ENCODE results near the gene DOCK10. TPM values are rescaled to one million over a fixed set of nuclear protein-coding genes. Genes with fewer than 3 reads are reported as not detected.

Gene DOCK10
- total and polyA plus RNA-seq, 2 donors (not counting 1 experiment from before 2014, with no cell fraction given): 20.8 to 26.3 TPM

DNA sequence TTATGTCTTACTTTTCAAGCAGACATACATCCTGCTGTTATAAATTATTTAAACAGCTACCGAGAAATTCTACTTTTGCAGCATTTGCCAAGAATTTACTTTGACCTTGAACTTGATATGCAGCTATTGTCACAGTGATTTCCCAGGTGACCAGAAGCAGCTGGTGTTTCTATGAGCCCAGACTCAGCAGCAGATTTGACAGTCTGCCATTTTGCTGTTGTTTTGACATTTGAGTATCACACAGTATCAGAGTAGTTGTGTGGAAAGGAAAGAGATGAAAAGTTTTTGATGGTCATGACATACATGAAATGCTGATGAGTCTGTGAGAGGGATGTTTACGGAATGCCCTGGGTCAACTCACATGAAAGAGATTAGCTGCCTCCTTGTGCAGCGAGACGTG is 319.5 kb downstream of the DOCK10 start:
- Histone ChIP-seq H4K20me1 (ENCODE audit: control insufficient read depth, extremely low read depth, insufficient read depth, low read length) (no peaks in the 10 kb centered on the region), H3K79me2 (ENCODE audit: control insufficient read depth, insufficient read depth, low read length) (no peaks in the 10 kb centered on the region), H2AFZ (ENCODE audit: low read length) (no peak overlapping the region), H3K4me2 (ENCODE audit: extremely low read depth, insufficient read depth, low read length) (no peak overlapping the region), H3K4me1 (ENCODE audit: control insufficient read depth, extremely low read depth, insufficient read depth, low read length) (no peaks in the 10 kb centered on the region), H3K27me3 (ENCODE audit: control insufficient read depth, insufficient read depth, low read length) (no peaks in the 10 kb centered on the region), H3K9ac (ENCODE audit: insufficient read depth, low read length) (no peak overlapping the region), H3K9me3 (ENCODE audit: control insufficient read depth, insufficient read depth, low read depth, low read length) (no peaks in the 10 kb centered on the region), H3K4me3 (replicated peaks in 1 of 4; ENCODE audit: control extremely low read depth in 1 of 4, insufficient read depth in 1 of 4, low read depth in 3 of 4, low read length in 4 of 4) (no peak overlapping the region), H3K36me3 (ENCODE audit: control insufficient read depth, insufficient read depth, low read length) (no peaks in the 10 kb centered on the region), H3K27ac (ENCODE audit: insufficient read depth, low read length) (no peak overlapping the region)
- TF ChIP-seq EZH2 (IDR thresholded peaks at IDR 0.05; ENCODE audit: low read length, missing control alignments): no peak
- TF ChIP-seq, protein P1, sequence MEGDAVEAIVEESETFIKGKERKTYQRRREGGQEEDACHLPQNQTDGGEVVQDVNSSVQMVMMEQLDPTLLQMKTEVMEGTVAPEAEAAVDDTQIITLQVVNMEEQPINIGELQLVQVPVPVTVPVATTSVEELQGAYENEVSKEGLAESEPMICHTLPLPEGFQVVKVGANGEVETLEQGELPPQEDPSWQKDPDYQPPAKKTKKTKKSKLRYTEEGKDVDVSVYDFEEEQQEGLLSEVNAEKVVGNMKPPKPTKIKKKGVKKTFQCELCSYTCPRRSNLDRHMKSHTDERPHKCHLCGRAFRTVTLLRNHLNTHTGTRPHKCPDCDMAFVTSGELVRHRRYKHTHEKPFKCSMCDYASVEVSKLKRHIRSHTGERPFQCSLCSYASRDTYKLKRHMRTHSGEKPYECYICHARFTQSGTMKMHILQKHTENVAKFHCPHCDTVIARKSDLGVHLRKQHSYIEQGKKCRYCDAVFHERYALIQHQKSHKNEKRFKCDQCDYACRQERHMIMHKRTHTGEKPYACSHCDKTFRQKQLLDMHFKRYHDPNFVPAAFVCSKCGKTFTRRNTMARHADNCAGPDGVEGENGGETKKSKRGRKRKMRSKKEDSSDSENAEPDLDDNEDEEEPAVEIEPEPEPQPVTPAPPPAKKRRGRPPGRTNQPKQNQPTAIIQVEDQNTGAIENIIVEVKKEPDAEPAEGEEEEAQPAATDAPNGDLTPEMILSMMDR (conservative IDR thresholded peaks at IDR 0.05 in 1 of 2, IDR thresholded peaks at IDR 0.05 in 1 of 2; ENCODE audit: low read depth in 1 of 2, low read length in 2 of 2): no peak
- no peak for DNase-seq (ENCODE audit: low read depth in 2 of 2)

DNA sequence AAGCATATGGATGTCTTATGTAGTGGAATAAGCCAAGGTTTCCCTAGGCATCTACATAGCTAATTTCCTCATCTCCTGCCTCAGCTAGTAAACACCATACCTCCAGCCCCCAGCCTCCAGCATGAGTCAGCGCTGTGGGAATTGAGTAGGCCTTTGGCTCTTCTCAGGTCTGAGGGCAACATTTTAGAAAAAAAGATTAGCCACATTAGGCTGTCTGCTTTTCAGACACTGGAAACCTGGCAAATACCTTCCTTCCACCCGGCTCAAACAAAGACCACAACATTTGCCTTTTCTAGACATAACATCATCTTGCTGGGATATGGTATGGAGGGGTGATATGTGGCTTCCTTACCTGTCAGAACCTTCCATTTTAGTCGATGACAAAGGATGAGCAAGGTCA is 320.0 kb downstream of the DOCK10 start:
- H3K79me2 ChIP-seq (ENCODE audit: control insufficient read depth, insufficient read depth, low read length): no peaks in the 10 kb centered on the region
- peak in 1 of 2 donors; percentile 81 for DNase-seq (ENCODE audit: low read depth in 2 of 2)
- no peak overlapping the region for H2AFZ ChIP-seq (ENCODE audit: low read length)
- no peaks in the 10 kb centered on the region for H3K4me1 ChIP-seq (ENCODE audit: control insufficient read depth, extremely low read depth, insufficient read depth, low read length)
- no peaks in the 10 kb centered on the region for H3K36me3 ChIP-seq (ENCODE audit: control insufficient read depth, insufficient read depth, low read length)
- H3K9ac ChIP-seq (ENCODE audit: insufficient read depth, low read length): no peak overlapping the region
- H3K27ac ChIP-seq (ENCODE audit: insufficient read depth, low read length): no peak overlapping the region
- no peaks in the 10 kb centered on the region for H4K20me1 ChIP-seq (ENCODE audit: control insufficient read depth, extremely low read depth, insufficient read depth, low read length)
- H3K4me2 ChIP-seq (ENCODE audit: extremely low read depth, insufficient read depth, low read length): no peak overlapping the region
- no peaks in the 10 kb centered on the region for H3K27me3 ChIP-seq (ENCODE audit: control insufficient read depth, insufficient read depth, low read length)
- no peak overlapping the region for H3K4me3 ChIP-seq (replicated peaks in 1 of 4; ENCODE audit: control extremely low read depth in 1 of 4, insufficient read depth in 1 of 4, low read depth in 3 of 4, low read length in 4 of 4)
- TF ChIP-seq EZH2 (IDR thresholded peaks at IDR 0.05; ENCODE audit: low read length, missing control alignments): no peak
- TF ChIP-seq, protein P1 (conservative IDR thresholded peaks at IDR 0.05 in 1 of 2, IDR thresholded peaks at IDR 0.05 in 1 of 2; ENCODE audit: low read depth in 1 of 2, low read length in 2 of 2): no peak
- no peaks in the 10 kb centered on the region for H3K9me3 ChIP-seq (ENCODE audit: control insufficient read depth, insufficient read depth, low read depth, low read length)

DNA sequence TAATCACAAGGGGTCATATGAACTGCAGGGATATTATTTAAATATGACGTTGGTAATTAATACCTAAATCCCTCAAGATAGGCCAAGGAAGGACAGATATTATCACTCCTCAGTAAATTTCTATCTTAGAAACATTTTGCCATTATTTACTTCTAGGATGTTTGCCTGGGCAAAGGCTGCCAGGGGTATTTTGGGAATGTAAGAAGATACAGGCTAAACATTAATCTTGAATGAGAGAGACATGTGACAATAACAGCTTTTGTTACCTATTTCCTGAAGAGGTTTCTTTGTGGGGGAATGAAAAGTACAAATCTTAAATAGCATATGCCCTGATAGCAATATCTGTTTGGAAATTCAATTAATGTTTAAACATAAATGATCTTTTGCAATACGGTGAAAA is 325.3 kb downstream of the DOCK10 start:
- Histone ChIP-seq H3K4me3 (replicated peaks in 1 of 4; ENCODE audit: control extremely low read depth in 1 of 4, insufficient read depth in 1 of 4, low read depth in 3 of 4, low read length in 4 of 4) (no peak overlapping the region), H3K27me3 (ENCODE audit: control insufficient read depth, insufficient read depth, low read length) (no peaks in the 10 kb centered on the region), H3K9ac (ENCODE audit: insufficient read depth, low read length) (no peak overlapping the region), H3K4me2 (ENCODE audit: extremely low read depth, insufficient read depth, low read length) (no peak overlapping the region), H3K79me2 (ENCODE audit: control insufficient read depth, insufficient read depth, low read length) (no peaks in the 10 kb centered on the region), H3K4me1 (ENCODE audit: control insufficient read depth, extremely low read depth, insufficient read depth, low read length) (no peaks in the 10 kb centered on the region), H3K9me3 (ENCODE audit: control insufficient read depth, insufficient read depth, low read depth, low read length) (no peaks in the 10 kb centered on the region), H3K27ac (ENCODE audit: insufficient read depth, low read length) (no peak overlapping the region), H2AFZ (ENCODE audit: low read length) (no peak overlapping the region), H3K36me3 (ENCODE audit: control insufficient read depth, insufficient read depth, low read length) (no peaks in the 10 kb centered on the region), H4K20me1 (ENCODE audit: control insufficient read depth, extremely low read depth, insufficient read depth, low read length) (no peaks in the 10 kb centered on the region)
- no peak for DNase-seq (ENCODE audit: low read depth in 2 of 2)
- TF ChIP-seq, protein P1 (conservative IDR thresholded peaks at IDR 0.05 in 1 of 2, IDR thresholded peaks at IDR 0.05 in 1 of 2; ENCODE audit: low read depth in 1 of 2, low read length in 2 of 2): no peak
- no peak for TF ChIP-seq EZH2 (IDR thresholded peaks at IDR 0.05; ENCODE audit: low read length, missing control alignments)
